ENCODE data around the gene CBY3.
"Not testable (repeated sequence)": the region's sequence is repeated elsewhere in the genome, so short reads cannot be mapped to it uniquely, and the experiment has no call there.

DNA sequence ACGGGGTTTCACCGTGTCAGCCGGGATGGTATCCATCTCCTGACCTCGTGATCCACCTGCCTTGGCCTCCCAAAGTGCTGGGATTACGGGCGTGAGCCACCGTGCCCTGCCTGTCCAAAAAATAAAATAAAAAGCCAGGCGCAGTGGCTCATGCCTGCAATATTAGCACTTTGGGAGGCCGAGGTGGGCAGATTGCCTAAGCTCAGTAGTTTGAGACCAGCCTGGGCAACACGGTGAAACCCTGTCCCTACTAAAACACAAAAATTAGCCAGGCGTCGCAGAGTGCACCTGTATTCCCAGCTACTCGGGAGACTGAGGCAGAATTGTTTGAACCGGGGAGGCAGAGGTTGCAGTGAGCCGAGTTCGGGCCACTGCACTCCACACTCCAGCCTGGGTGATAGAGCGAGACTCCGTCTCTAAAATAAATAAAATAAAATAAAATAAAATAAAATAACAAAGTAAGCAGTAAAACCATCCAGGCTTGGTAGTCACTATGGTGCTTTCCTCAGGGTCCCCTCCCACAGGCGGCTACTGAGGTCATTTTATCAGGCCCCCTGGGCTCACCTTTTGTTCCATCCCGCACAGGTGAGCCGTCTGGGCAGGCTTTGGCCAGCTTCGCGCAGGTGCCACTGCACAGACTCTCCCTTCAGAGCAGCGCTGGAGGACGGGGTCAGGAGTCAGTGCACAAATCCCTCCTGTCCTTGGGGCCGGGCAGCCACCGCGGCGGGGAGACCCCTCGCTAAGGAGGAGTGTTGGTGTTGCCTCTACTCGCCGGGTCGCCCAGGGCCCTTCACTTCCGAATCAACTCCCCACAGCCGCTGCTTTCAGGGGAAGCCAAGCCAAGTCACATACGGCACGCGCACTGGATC is 47.1 kb downstream of the CBY3 start:
- TF ChIP-seq CTCF, POLR2A (IDR thresholded peaks at IDR 0.05): not testable (repeated sequence)

Data from uterus (tissue), 2 donors.